Smooth muscle cell (in vitro differentiated cells): Measurements from ENCODE around the gene ITGAX. TPM values are rescaled to one million over a fixed set of nuclear protein-coding genes. Genes with fewer than 3 reads are reported as not detected.

Source experiments
- DNase-seq: peaks from one replicate; lab custom pipeline; 2025; ENCODE audit not compliant: unreplicated experiment; lab: John Stamatoyannopoulos, UW
- H2AFZ ChIP-seq: fragments of 200-600 bp; sonication (generic); 2 replicates; pipeline ENCODE4 v1.6.0; 2016; ENCODE audit warnings: antibody characterized with exemption, low read depth, mild to moderate bottlenecking
- H3F3A ChIP-seq: fragments of 200-600 bp; sonication (generic); 2 replicates; pipeline ENCODE4 v1.6.0; 2017; ENCODE audit warnings: antibody characterized with exemption, low read depth
- H3K27ac ChIP-seq: fragments of 200-600 bp; sonication (generic); 2 replicates; pipeline ENCODE4 v1.5.1; 2016; ENCODE audit warnings: low read depth, mild to moderate bottlenecking
- H3K27me3 ChIP-seq: fragments of 200-600 bp; sonication (generic); 2 replicates; pipeline ENCODE4 v1.6.1; 2016; ENCODE audit warnings: low read depth, mild to moderate bottlenecking
- H3K36me3 ChIP-seq: fragments of 200-600 bp; sonication (generic); 2 replicates; pipeline ENCODE4 v1.5.1; 2016; ENCODE audit warnings: low read depth
- H3K4me1 ChIP-seq: fragments of 200-600 bp; sonication (generic); 2 replicates; pipeline ENCODE4 v1.5.1; 2016; ENCODE audit warnings: low read depth
- H3K4me2 ChIP-seq: fragments of 200-600 bp; sonication (generic); 2 replicates; pipeline ENCODE4 v1.6.0; 2016; ENCODE audit warnings: mild to moderate bottlenecking
- H3K4me3 ChIP-seq: fragments of 200-600 bp; sonication (generic); 2 replicates; pipeline ENCODE4 v1.5.1; 2016; ENCODE audit warnings: mild to moderate bottlenecking
- H3K79me2 ChIP-seq: fragments of 200-600 bp; sonication (generic); 2 replicates; pipeline ENCODE4 v1.6.0; 2016; ENCODE audit warnings: low read depth, mild to moderate bottlenecking
- H3K9ac ChIP-seq: fragments of 200-600 bp; sonication (generic); 2 replicates; pipeline ENCODE4 v1.6.0; 2016; ENCODE audit warnings: low read depth
- H3K9me3 ChIP-seq: fragments of 200-600 bp; sonication (generic); replicated peaks from 2 replicates; pipeline ENCODE4 v1.5.1; 2016; ENCODE audit warnings: low read depth
- H4K20me1 ChIP-seq: fragments of 200-600 bp; sonication (generic); 2 replicates; pipeline ENCODE4 v1.6.0; 2016; ENCODE audit warnings: low read depth
- CTCF ChIP-seq: fragments of 200-600 bp; sonication (generic); IDR thresholded peaks from 2 replicates; pipeline ENCODE4 v1.5.1; 2017; ENCODE audit warnings: borderline replicate concordance, mild to moderate bottlenecking, antibody characterized with exemption; ENCODE audit not compliant: insufficient read depth, poor library complexity, severe bottlenecking
- WGBS: methylation state at CpG from one replicate; pipeline ENCODE4 v1.1.7; 2016; ENCODE audit warnings: low lambda C conversion rate; 5-methylcytosine and 5-hydroxymethylcytosine counted together
- polyA plus RNA-seq: library from polyadenylated mRNA; unstranded; fragments of >200 nt; fragmentation: Nextera tagmentation; extraction: Ambion mirVana; gene quantifications from 2 replicates; pipeline ENCODE4 v1.2.1, GENCODE V29; 2016
- total RNA-seq: library from RNA; depleted of rRNA; stranded (reverse); fragments of >200 nt; gene quantifications from 2 replicates; pipeline ENCODE4 v1.2.3, GENCODE V29; 2014

ITGAX gene
- total and polyA plus RNA-seq, 2 experiments from 2014 or later = 0.31 TPM; not detected in 1

DNA sequence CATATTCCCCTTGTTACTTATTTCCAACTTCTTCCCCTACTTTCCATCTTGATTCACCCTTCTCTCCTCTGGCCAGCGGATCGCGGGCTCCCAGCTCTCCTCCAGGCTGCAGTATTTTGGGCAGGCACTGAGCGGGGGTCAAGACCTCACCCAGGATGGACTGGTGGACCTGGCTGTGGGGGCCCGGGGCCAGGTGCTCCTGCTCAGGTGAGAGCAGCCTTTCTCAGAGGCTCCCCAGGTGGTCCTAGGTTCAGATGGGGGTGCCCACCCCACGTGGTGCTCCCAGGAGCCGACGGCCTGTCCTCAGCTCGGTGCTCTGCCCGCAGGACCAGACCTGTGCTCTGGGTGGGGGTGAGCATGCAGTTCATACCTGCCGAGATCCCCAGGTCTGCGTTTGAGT lies 16.0 kb downstream of the ITGAX start:
- H3K9ac ChIP-seq = no peak overlapping the region
- WGBS = 93% methylated on average over 12 of the region's 12 CpGs
- no peak for DNase-seq

DNA sequence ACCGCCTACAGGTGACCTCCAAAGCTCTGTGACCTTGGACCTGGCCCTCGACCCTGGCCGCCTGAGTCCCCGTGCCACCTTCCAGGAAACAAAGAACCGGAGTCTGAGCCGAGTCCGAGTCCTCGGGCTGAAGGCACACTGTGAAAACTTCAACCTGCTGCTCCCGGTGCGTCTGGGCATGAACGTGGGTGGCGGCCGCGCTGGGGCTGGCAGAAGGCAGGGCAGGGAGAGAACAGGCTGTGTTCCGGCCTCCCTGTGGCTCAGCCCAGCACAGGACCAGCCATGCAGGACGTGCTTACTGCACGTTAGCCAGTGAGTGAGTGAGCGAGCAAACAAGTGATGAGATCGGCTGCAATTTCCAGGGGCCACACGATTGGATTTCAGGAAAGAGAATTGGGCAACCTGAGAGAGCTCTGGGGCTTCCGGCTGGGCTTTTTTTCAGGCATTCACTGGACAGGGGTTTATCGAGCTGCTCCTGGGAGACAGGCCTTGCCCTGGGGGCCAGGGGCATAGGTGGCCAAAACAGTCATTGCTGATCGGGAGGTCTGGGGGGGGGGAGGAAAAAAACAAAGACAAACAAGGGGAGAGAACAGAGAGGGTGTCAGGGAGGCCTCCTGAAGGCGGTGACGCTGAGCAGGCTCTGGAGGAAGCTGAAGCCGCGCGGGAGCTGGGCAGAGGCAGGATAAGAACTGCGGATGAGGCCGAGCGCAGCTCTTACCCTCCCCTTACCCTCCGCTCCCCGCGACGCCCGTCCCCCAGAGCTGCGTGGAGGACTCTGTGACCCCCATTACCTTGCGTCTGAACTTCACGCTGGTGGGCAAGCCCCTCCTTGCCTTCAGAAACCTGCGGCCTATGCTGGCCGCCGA lies 16.9 kb downstream of the ITGAX start:
- H3K4me2 ChIP-seq = no peak overlapping the region
- H3F3A ChIP-seq = no peaks in the 10 kb centered on the region
- H2AFZ ChIP-seq = no peak overlapping the region
- no peak overlapping the region for H3K9ac ChIP-seq
- DNase-seq = no peak
- H3K4me1 ChIP-seq = no peaks in the 10 kb centered on the region
- H3K27ac ChIP-seq = no peak overlapping the region
- no peaks in the 10 kb centered on the region for H3K36me3 ChIP-seq
- H3K9me3 ChIP-seq = no peaks in the 10 kb centered on the region
- no peak for TF ChIP-seq CTCF
- H3K79me2 ChIP-seq = no peaks in the 10 kb centered on the region
- H3K27me3 ChIP-seq = no peaks in the 10 kb centered on the region
- WGBS = 86% methylated on average over 42 of the region's 42 CpGs
- no peaks in the 10 kb centered on the region for H4K20me1 ChIP-seq
- no peak overlapping the region for H3K4me3 ChIP-seq

More for the DNA sequence above, 16.0 kb downstream of the ITGAX start:
- H4K20me1 ChIP-seq = no peaks in the 10 kb centered on the region
- H3K4me2 ChIP-seq = no peak overlapping the region
- H3K27ac ChIP-seq = no peak overlapping the region
- TF ChIP-seq CTCF = no peak
- H3K36me3 ChIP-seq = no peaks in the 10 kb centered on the region
- no peaks in the 10 kb centered on the region for H3K9me3 ChIP-seq
- no peak overlapping the region for H2AFZ ChIP-seq
- H3K27me3 ChIP-seq = no peaks in the 10 kb centered on the region
- no peaks in the 10 kb centered on the region for H3K4me1 ChIP-seq
- H3K79me2 ChIP-seq = no peaks in the 10 kb centered on the region
- no peak overlapping the region for H3K4me3 ChIP-seq
- H3F3A ChIP-seq = no peaks in the 10 kb centered on the region

DNA sequence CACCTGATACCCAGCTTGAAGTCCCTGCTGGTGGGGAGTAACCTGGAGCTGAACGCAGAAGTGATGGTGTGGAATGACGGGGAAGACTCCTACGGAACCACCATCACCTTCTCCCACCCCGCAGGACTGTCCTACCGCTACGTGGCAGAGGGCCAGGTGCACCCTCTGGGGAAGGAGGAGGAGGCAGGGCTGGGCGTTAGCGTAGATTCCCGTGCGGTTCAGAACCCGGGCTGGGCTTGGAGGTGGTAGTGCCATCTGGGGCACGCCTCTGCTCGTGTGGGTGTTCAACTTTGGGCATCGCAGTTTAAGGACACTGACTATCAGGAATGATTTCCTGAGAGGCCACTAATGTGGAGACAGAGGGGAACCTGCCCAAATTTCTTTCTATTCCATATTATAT lies 18.3 kb downstream of the ITGAX start:
- Histone ChIP-seq H3K4me2 (no peak overlapping the region), H2AFZ (no peak overlapping the region), H3K9me3 (no peaks in the 10 kb centered on the region), H3K36me3 (no peaks in the 10 kb centered on the region), H3K27me3 (no peaks in the 10 kb centered on the region), H3K4me3 (no peak overlapping the region), H3K27ac (no peak overlapping the region), H4K20me1 (no peaks in the 10 kb centered on the region), H3K9ac (no peak overlapping the region), H3K79me2 (no peaks in the 10 kb centered on the region), H3F3A (no peaks in the 10 kb centered on the region), H3K4me1 (no peaks in the 10 kb centered on the region)
- no peak for DNase-seq
- whole genome bisulfite sequencing = 85% methylated on average over 14 of the region's 14 CpGs
- TF ChIP-seq CTCF = no peak

DNA sequence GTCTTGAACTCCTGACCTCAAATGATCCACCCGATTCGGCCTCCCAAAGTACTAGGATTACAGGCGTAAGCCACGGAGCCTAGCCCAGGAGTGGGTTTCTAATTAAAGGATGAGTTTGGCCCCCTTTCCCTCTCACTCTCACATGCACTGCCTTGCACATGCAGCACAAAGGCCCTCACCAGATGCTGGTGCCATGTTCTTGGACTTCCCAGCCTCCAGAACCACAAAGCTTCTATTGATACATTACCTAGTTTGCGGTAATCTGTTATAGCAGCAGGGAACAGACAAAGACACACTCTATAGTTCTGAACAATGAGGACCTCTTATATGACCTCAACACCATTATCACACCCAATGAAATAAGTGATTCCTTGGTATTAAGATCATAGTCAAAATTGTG lies 20.3 kb downstream of the ITGAX start:
- WGBS = 92% methylated on average over 5 of the region's 5 CpGs
- DNase-seq = no peak
- TF ChIP-seq CTCF = no peak

More for the DNA sequence above, 20.3 kb downstream of the ITGAX start:
- Histone ChIP-seq H3K9me3 (no peaks in the 10 kb centered on the region), H3K27ac (no peak overlapping the region), H3K79me2 (no peaks in the 10 kb centered on the region), H3K36me3 (no peaks in the 10 kb centered on the region), H3K9ac (no peak overlapping the region), H3K4me3 (no peak overlapping the region), H3K4me1 (no peaks in the 10 kb centered on the region), H3K4me2 (no peak overlapping the region), H3K27me3 (no peaks in the 10 kb centered on the region), H2AFZ (no peak overlapping the region), H4K20me1 (no peaks in the 10 kb centered on the region), H3F3A (no peaks in the 10 kb centered on the region)
